RWPE2 (cell line): ENCODE measurements around the gene EXD3.
"Not testable (repeated sequence)": the region's sequence is repeated elsewhere in the genome, so short reads cannot be mapped to it uniquely, and the experiment has no call there.

Source experiments
- ATAC-seq: fragments of 200-7000 bp; cut with Tn5 transposase; 3 replicates; pipeline ENCODE4 v1.9.1; 2021; ENCODE audit warnings: low read depth
- DNase-seq: peaks from one replicate; pipeline ENCODE4 v3.0.0-alpha.2; 2020; ENCODE audit warnings: low spot score
- H3K27ac ChIP-seq: fragments of 450-650 bp; 2 replicates; pipeline ENCODE4 v1.5.1; 2017; ENCODE audit warnings: mild to moderate bottlenecking; ENCODE audit not compliant: poor library complexity, severe bottlenecking
- H3K27me3 ChIP-seq: fragments of 250-450 bp; sonication (Bioruptor Pico); 2 replicates; pipeline ENCODE4 v1.5.1; 2021; ENCODE audit warnings: mild to moderate bottlenecking, moderate library complexity; ENCODE audit not compliant: insufficient read depth, poor library complexity, severe bottlenecking
- H3K36me3 ChIP-seq: fragments of 250-450 bp; sonication (Bioruptor Pico); 2 replicates; pipeline ENCODE4 v1.5.1; 2020; ENCODE audit warnings: low read depth, mild to moderate bottlenecking, moderate library complexity
- H3K4me1 ChIP-seq: fragments of 250-450 bp; sonication (Bioruptor Pico); 2 replicates; pipeline ENCODE4 v1.5.1; 2021; ENCODE audit warnings: mild to moderate bottlenecking, moderate library complexity; ENCODE audit not compliant: insufficient read depth, poor library complexity, severe bottlenecking
- H3K4me3 ChIP-seq: fragments of 250-450 bp; sonication (Bioruptor Pico); 2 replicates; pipeline ENCODE4 v1.5.1; 2021; ENCODE audit warnings: mild to moderate bottlenecking, moderate library complexity; ENCODE audit not compliant: severe bottlenecking
- H3K9me3 ChIP-seq: fragments of 250-450 bp; sonication (Bioruptor Pico); 2 replicates; pipeline ENCODE4 v1.5.1; 2021; ENCODE audit warnings: mild to moderate bottlenecking, moderate library complexity; ENCODE audit not compliant: severe bottlenecking
- CTCF ChIP-seq: fragments of 450-650 bp; IDR thresholded peaks from one replicate; pipeline ENCODE4 v1.5.1; 2017; ENCODE audit warnings: mild to moderate bottlenecking, moderate library complexity; ENCODE audit not compliant: poor library complexity, severe bottlenecking

The EXD3 gene

GRCh38 chr9:137387891-137388560 lies 34.9 kb downstream of the EXD3 start:
- H3K4me3 ChIP-seq, result no peak overlapping the region
- DNase-seq (no peak), ATAC-seq (no peak)
- H3K27me3 ChIP-seq, result no peaks in the 10 kb centered on the region
- H3K36me3 ChIP-seq, result no peaks in the 10 kb centered on the region
- no peaks in the 10 kb centered on the region for H3K4me1 ChIP-seq
- H3K27ac ChIP-seq, result no peak overlapping the region
- no peak for TF ChIP-seq CTCF
- H3K9me3 ChIP-seq, result no peaks in the 10 kb centered on the region

GRCh38 chr9:137387114-137387890 lies 35.7 kb downstream of the EXD3 start:
- ATAC-seq (no peak), DNase-seq (no peak)
- Histone ChIP-seq H3K4me1 (no peaks in the 10 kb centered on the region), H3K4me3 (no peak overlapping the region), H3K27ac (no peak overlapping the region), H3K9me3 (no peaks in the 10 kb centered on the region), H3K27me3 (no peaks in the 10 kb centered on the region), H3K36me3 (no peaks in the 10 kb centered on the region)
- no peak for TF ChIP-seq CTCF

GRCh38 chr9:137386507-137387113 lies 36.4 kb downstream of the EXD3 start:
- not testable (repeated sequence) for H3K4me1 ChIP-seq, H3K27me3 ChIP-seq, DNase-seq, H3K27ac ChIP-seq, H3K9me3 ChIP-seq, H3K4me3 ChIP-seq, H3K36me3 ChIP-seq, ATAC-seq

- H3K27me3 ChIP-seq, result no peaks in the 10 kb centered on the region
- no peak overlapping the region for H3K27ac ChIP-seq
- DNase-seq (peak; percentile 31), ATAC-seq (no peak)
- H3K4me1 ChIP-seq, result no peaks in the 10 kb centered on the region
- no peak for TF ChIP-seq CTCF
- no peaks in the 10 kb centered on the region for H3K9me3 ChIP-seq
- H3K36me3 ChIP-seq, result no peaks in the 10 kb centered on the region
- no peak overlapping the region for H3K4me3 ChIP-seq
These were observed 37.8 kb downstream of the EXD3 start for GRCh38 chr9:137385061-137385655.
